Prostate gland (tissue), 2 donors: ENCODE measurements around the gene SH3BP4. TPM values are rescaled to one million over a fixed set of nuclear protein-coding genes. Genes with fewer than 3 reads are reported as not detected.

Experiments used
- DNase-seq: peaks from one replicate; pipeline ENCODE4 v3.0.0-alpha.2; 2019; ENCODE audit warnings: low spot score
- H3K27ac ChIP-seq, 2 donors: fragments of 200-600 bp; sonication (generic); 2 replicates each; pipeline ENCODE4 v1.5.1; 2017 to 2019
- H3K27me3 ChIP-seq: fragments of 200-600 bp; sonication (generic); replicated peaks from 2 replicates; pipeline ENCODE4 v1.5.1; 2019; ENCODE audit not compliant: insufficient read depth
- H3K36me3 ChIP-seq, 2 donors: fragments of 200-600 bp; sonication (generic); 1 replicate in 1 of 2; 2 replicates in 1 of 2; pipeline versions ENCODE4 v1.5.1 to v1.8.1; 2017 to 2019
- H3K4me1 ChIP-seq: fragments of 200-600 bp; sonication (generic); replicated peaks from 2 replicates; pipeline ENCODE4 v1.5.1; 2019
- H3K4me3 ChIP-seq, 2 donors: fragments of 200-600 bp; sonication (generic); 2 replicates each; pipeline ENCODE4 v1.5.1; 2017 to 2019
- H3K9me3 ChIP-seq: fragments of 200-600 bp; sonication (generic); 2 replicates; pipeline ENCODE4 v1.5.1; 2017
- CTCF ChIP-seq, 4 experiments: fragments of 200-600 bp in 2 of 4; fragments of 450-650 bp in 2 of 4; sonication (generic) in 2 of 4; IDR thresholded peaks; 1 replicate in 3 of 4; 2 replicates in 1 of 4; pipeline ENCODE4 v1.5.1; 2016 to 2019; ENCODE audit warnings: antibody characterized with exemption in 4 of 4, mild to moderate bottlenecking in 2 of 4, moderate library complexity in 2 of 4
- POLR2A ChIP-seq: fragments of 450-650 bp; IDR thresholded peaks from one replicate; pipeline ENCODE4 v1.6.1; 2016; ENCODE audit warnings: antibody characterized with exemption, mild to moderate bottlenecking
- POLR2AphosphoS5 ChIP-seq: sonication (generic); formaldehyde crosslinking; IDR thresholded peaks from one replicate; pipeline ENCODE4 v1.6.1; 2017; ENCODE audit warnings: antibody characterized with exemption
- WGBS: methylation state at CpG from one replicate; pipeline ENCODE4 v1.1.5; 2018; 5-methylcytosine and 5-hydroxymethylcytosine counted together
- intact Hi-C: fragments of 100-400 bp; cut with DNase I; formaldehyde crosslinking; loops from one replicate; pipeline ENCODE4 v1.14.2; 2022
- total RNA-seq, 2 donors: library from RNA; depleted of rRNA; stranded (reverse); fragments of >200 nt; gene quantifications; one replicate each; pipeline ENCODE4 v1.1.0, GENCODE V29; 2016

Gene SH3BP4
- total RNA-seq, 2 donors from 2014 or later, result 86.7 to 134 TPM

GRCh38 chr2:234955971-234956509, 4.2 kb downstream of the SH3BP4 start:
- no peak overlapping the region for H3K27ac ChIP-seq
- no peaks in the 10 kb centered on the region for H3K9me3 ChIP-seq
- no peak for DNase-seq
- H3K27me3 ChIP-seq, result no peaks in the 10 kb centered on the region
- H3K4me1 ChIP-seq, result peaks cover 3% of the 10 kb centered on the region
- TF ChIP-seq POLR2A (no peak), POLR2AphosphoS5 (no peak), CTCF (IDR thresholded peaks at IDR 0.05) (no peak)
- H3K4me3 ChIP-seq, result no peak overlapping the region
- no peaks in the 10 kb centered on the region for H3K36me3 ChIP-seq
- 72% methylated on average over 10 of the region's 10 CpGs for WGBS
- intact Hi-C loops, result no loop called here

- Histone ChIP-seq H3K27me3 (no peaks in the 10 kb centered on the region), H3K27ac (no peak overlapping the region), H3K4me3 (no peak overlapping the region), H3K4me1 (peaks cover 3% of the 10 kb centered on the region), H3K9me3 (no peaks in the 10 kb centered on the region), H3K36me3 (no peaks in the 10 kb centered on the region)
- no peak for DNase-seq
- intact Hi-C loops, result no loop called here
- WGBS, result 74% methylated on average over 3 of the region's 3 CpGs
- TF ChIP-seq POLR2A, result no peak
- no peak for TF ChIP-seq CTCF (IDR thresholded peaks at IDR 0.05)
- no peak for TF ChIP-seq POLR2AphosphoS5
Measured at GRCh38 chr2:234957834-234958135, 6.0 kb downstream of the SH3BP4 start.

GRCh38 chr2:234958311-234958710, 6.5 kb downstream of the SH3BP4 start:
- intact Hi-C loops, result no loop called here
- H3K27me3 ChIP-seq, result no peaks in the 10 kb centered on the region
- H3K4me3 ChIP-seq, result no peak overlapping the region
- no peak for DNase-seq
- H3K36me3 ChIP-seq, result no peaks in the 10 kb centered on the region
- no peak for TF ChIP-seq CTCF (IDR thresholded peaks at IDR 0.05)
- no peak for TF ChIP-seq POLR2A
- TF ChIP-seq POLR2AphosphoS5, result no peak
- WGBS, result 89% methylated on average over 5 of the region's 5 CpGs
- no peaks in the 10 kb centered on the region for H3K9me3 ChIP-seq
- peaks cover 3% of the 10 kb centered on the region for H3K4me1 ChIP-seq
- no peak overlapping the region for H3K27ac ChIP-seq

- no peak for TF ChIP-seq POLR2A
- no peak for TF ChIP-seq CTCF (IDR thresholded peaks at IDR 0.05)
- no peak for TF ChIP-seq POLR2AphosphoS5
- H3K27me3 ChIP-seq, result no peaks in the 10 kb centered on the region
- H3K27ac ChIP-seq, result no peak overlapping the region
- H3K4me3 ChIP-seq, result no peak overlapping the region
- H3K9me3 ChIP-seq, result no peaks in the 10 kb centered on the region
- no peaks in the 10 kb centered on the region for H3K36me3 ChIP-seq
- DNase-seq, result no peak
- H3K4me1 ChIP-seq, result peaks cover 3% of the 10 kb centered on the region
- intact Hi-C loops, result no loop called here
- 86% methylated on average over 10 of the region's 10 CpGs for WGBS
Measured at GRCh38 chr2:234958746-234959395, 7.1 kb downstream of the SH3BP4 start.
